Bronchial epithelial cell (primary cell): ENCODE measurements around the gene TYW1. TPM values are rescaled to one million over a fixed set of nuclear protein-coding genes. Genes with fewer than 3 reads are reported as not detected.
"Not testable (repeated sequence)": the region's sequence is repeated elsewhere in the genome, so short reads cannot be mapped to it uniquely, and the experiment has no call there.

ENCODE experiments used
- DNase-seq: peaks from one replicate; pipeline ENCODE4 v3.0.0-alpha.2; 2010; ENCODE audit warnings: low read depth
- FAIRE-seq: peaks from 2 replicates; lab custom pipeline; 2011; peaks lifted over from hg19 to GRCh38; lab: Jason Lieb, UNC
- H3K27me3 ChIP-seq: 2 replicates; pipeline ENCODE4 v1.5.1; 2011; ENCODE audit warnings: low read length; ENCODE audit not compliant: control insufficient read depth, insufficient read depth
- H3K36me3 ChIP-seq: 2 replicates; pipeline ENCODE4 v1.5.1; 2011; ENCODE audit warnings: low read length; ENCODE audit not compliant: control insufficient read depth, insufficient read depth
- H3K4me3 ChIP-seq: 2 replicates; pipeline ENCODE4 v1.5.1; 2011; ENCODE audit warnings: mild to moderate bottlenecking, low read depth, low read length, control low read depth
- total RNA-seq: library from RNA; depleted of rRNA; stranded (reverse); fragments of >200 nt; gene quantifications from 2 replicates; pipeline ENCODE4 v1.2.1, GENCODE V29; 2014
- TF ChIP-seq, protein P1 (sequence below): IDR thresholded peaks from 2 replicates; pipeline ENCODE4 v1.5.1; 2011; ENCODE audit warnings: mild to moderate bottlenecking, moderate library complexity, low read length, control low read depth, inconsistent platforms; ENCODE audit not compliant: insufficient read depth, severe bottlenecking

TYW1 gene
- total RNA-seq, 1 donor from 2014 or later = 28.4 TPM

DNA sequence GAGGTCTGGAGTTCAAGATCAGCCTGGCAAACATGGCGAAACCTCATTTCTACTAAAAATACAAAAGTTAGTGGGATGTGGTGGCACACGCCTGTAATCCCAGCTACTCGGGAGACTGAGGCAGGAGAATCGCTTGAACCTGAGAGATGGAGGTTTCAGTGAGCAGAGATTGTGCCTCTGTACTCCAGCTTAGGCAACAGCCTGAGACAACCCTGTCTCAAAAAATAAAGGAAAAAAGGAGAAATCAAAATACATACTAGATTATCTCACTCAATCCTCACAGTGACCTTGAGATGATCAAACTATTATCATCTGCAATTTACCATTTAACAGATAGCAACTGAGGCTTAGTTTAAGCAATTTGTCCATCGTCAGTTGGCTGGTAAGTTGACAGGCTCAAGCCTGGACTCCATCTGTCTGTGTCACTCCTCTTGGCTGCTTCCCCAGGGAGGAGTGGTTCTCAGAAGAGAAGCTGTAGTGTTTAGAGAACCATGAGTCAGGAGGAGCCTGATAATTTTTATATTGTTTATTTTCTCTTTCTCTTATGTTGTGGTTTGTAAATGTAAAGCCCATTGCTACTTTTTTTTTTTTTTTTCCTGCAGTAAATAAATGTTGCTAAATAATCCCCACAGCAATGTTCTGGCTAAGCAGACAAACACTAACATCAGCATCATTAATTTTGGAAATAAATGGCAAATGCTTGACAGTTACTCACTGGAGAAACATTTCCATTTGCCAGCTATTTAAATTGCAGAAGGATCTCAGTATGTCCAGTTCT lies 46.3 kb downstream of the TYW1 start:
- not testable (repeated sequence) for H3K36me3 ChIP-seq, H3K4me3 ChIP-seq, H3K27me3 ChIP-seq
- FAIRE-seq (peak; percentile 73), DNase-seq (peak; percentile 78)

DNA sequence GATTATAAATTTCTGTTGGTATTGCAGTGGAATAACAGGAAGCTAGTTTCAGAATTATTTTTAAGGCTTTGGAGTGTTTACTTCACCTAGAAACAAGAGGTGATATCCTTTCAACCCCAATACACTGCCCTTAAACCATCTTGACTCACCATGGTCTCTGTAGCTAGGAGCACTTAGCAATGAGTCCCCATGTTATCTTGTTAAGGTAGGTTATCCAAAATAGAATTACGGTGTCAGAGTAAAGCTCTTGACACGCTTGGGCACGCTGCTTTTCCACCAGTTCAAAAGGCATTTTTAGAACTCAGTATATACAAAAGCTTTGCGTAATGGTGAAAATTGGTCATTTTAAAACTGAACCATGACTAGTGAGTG lies 46.9 kb downstream of the TYW1 start:
- H3K4me3 ChIP-seq, H3K36me3 ChIP-seq, FAIRE-seq, H3K27me3 ChIP-seq: not testable (repeated sequence)
- peak; percentile 78 for DNase-seq

DNA sequence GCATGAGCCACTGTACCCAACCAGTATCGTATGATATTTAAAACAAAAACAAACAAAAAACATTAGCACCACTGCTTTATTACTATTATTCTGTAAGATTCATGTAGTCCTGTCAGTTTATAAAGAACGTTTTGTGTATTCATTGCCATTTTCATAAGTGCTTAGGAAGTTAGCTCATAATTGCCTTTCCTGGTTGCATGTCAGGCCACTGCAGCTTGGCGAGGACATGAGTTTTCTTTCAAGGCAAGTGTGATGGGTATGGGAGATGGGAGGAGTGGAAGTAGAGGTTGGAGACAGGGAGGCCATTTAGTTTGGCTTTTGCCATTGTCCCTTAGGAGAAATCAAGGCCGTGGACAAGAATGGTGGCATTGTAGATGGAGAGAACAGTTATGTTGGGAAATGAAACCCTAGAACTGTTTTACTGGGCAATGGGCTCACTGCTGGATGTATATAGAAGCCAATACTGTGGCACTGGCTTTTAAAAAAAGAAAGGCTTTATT lies 48.9 kb downstream of the TYW1 start:
- no peaks in the 10 kb centered on the region for H3K27me3 ChIP-seq
- FAIRE-seq (no peak), DNase-seq (no peak)

DNA sequence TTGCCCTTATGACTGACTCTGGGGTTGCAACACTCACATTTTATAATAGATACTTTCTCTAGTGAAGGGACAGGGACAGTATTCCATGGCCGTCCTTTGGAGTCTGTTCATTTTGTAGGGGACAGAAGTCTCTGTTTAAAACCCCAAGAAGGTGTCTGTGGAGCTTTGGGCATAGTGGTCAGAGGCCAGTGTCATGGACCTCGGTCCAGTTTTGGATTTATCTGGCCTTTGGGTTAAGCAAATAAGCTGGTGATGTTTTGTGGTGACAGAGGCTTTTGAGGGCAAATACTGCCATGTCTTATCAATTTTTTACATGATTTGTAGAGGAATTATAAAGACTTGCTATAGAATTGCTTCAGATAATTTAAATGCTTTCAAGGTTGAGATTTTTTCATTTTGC lies 50.2 kb downstream of the TYW1 start:
- not testable (repeated sequence) for H3K36me3 ChIP-seq, FAIRE-seq, DNase-seq, H3K27me3 ChIP-seq, H3K4me3 ChIP-seq

More for the DNA sequence above, 48.9 kb downstream of the TYW1 start:
- Histone ChIP-seq H3K36me3 (no peaks in the 10 kb centered on the region), H3K4me3 (no peak overlapping the region)
- TF ChIP-seq, protein P1, sequence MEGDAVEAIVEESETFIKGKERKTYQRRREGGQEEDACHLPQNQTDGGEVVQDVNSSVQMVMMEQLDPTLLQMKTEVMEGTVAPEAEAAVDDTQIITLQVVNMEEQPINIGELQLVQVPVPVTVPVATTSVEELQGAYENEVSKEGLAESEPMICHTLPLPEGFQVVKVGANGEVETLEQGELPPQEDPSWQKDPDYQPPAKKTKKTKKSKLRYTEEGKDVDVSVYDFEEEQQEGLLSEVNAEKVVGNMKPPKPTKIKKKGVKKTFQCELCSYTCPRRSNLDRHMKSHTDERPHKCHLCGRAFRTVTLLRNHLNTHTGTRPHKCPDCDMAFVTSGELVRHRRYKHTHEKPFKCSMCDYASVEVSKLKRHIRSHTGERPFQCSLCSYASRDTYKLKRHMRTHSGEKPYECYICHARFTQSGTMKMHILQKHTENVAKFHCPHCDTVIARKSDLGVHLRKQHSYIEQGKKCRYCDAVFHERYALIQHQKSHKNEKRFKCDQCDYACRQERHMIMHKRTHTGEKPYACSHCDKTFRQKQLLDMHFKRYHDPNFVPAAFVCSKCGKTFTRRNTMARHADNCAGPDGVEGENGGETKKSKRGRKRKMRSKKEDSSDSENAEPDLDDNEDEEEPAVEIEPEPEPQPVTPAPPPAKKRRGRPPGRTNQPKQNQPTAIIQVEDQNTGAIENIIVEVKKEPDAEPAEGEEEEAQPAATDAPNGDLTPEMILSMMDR = no peak

DNA sequence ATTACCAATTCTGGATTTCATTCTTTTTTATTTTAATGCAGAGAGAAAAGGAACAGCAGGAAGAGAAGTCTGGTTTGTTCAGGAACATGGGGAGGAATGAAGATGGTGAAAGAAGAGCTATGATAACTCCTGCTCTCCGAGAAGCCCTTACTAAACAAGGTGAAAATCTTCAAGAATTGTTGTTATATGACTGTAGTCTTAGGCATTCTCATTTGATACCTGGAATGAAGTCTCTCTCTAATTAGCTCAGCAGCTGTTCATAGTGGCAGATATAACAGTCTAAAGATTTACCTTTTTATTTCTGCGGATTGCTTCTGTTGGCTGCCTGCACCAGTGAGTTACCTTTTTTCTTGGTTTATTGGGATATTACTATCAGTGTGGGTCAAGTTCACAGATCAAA lies 53.3 kb downstream of the TYW1 start:
- DNase-seq, FAIRE-seq, H3K36me3 ChIP-seq, H3K4me3 ChIP-seq, H3K27me3 ChIP-seq: not testable (repeated sequence)

DNA sequence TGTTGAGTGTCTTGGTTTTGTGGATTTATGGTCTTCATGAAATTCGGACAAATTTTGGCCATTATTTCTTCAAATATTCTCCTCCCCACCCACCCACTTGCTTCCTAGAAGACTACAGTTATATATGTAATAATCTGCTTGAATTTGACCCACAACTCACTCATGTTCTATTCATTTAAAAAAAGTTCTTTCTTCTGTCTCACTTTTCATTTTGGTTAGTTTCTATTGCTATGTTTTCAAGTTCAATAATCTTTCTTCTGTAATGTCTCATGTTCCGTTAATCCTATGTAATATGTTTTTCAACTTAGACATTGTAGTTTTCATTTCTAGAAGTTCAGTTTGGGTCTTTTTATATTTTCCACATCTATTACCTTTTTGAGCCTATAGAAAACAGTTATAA lies 55.5 kb downstream of the TYW1 start:
- H3K4me3 ChIP-seq, H3K27me3 ChIP-seq, H3K36me3 ChIP-seq, FAIRE-seq, DNase-seq: not testable (repeated sequence)

DNA sequence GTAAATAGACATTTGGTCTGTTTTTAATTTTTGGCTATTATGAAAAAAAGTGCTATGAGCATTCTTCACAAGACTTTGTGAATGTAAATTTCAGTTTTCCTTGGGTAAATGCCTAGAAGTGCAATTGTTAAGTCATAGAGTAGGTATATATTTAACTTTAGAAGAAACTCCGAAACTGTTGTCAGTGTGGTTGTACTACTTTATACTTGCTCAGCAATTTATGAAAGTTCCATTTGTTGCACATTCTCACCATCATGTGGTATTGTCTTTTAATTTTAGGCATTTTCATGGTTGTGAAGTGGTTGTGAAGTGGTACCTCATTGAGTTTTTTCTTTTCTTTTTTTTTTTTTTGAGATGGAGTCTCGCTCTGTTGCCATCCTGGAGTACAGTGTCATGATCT lies 60.0 kb downstream of the TYW1 start:
- H3K36me3 ChIP-seq = no peaks in the 10 kb centered on the region

DNA sequence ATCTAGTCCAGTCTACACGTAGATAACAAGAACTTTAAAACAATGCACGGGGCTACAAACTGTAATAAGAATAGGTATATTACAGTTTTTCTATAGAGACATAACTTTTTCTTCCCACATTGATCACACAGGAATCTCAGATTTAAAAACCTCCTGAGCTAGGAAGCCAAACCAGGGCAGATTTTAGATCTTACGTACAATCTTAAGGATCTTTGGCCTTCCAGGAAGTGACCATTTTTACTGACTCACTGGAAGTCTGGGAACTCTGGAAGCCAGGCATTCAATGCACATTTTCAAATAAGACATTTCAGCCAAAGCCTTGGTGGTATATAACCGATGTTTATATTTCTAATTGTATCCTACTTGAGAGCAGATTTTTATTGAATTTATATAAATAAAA lies 64.7 kb downstream of the TYW1 start:
- FAIRE-seq, H3K36me3 ChIP-seq, H3K4me3 ChIP-seq, DNase-seq, H3K27me3 ChIP-seq: not testable (repeated sequence)

More for the DNA sequence above, 60.0 kb downstream of the TYW1 start:
- TF ChIP-seq, protein P1 = no peak
- Histone ChIP-seq H3K27me3 (no peaks in the 10 kb centered on the region), H3K4me3 (no peak overlapping the region)
- FAIRE-seq = no peak
- DNase-seq = no peak

DNA sequence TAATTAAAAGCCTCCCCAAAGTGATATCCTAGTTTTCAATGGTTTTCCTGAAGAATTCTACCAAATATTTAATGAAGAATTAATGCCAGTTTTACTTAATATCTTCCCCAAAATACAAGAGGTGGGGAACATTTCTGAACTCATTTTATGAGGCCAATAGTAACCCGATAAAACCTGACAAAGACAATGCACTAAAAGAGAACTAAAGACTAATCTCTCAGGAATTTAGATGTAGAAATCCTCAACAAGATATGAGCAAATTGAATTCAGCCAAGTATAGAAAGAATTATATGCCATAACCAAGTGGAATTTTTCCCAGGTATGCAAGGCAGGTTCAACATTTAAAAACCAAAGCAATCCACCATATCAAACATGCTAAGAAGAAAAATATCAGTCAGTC lies 66.2 kb downstream of the TYW1 start:
- not testable (repeated sequence) for FAIRE-seq, H3K27me3 ChIP-seq, H3K4me3 ChIP-seq, H3K36me3 ChIP-seq
- peak; percentile 46 for DNase-seq

DNA sequence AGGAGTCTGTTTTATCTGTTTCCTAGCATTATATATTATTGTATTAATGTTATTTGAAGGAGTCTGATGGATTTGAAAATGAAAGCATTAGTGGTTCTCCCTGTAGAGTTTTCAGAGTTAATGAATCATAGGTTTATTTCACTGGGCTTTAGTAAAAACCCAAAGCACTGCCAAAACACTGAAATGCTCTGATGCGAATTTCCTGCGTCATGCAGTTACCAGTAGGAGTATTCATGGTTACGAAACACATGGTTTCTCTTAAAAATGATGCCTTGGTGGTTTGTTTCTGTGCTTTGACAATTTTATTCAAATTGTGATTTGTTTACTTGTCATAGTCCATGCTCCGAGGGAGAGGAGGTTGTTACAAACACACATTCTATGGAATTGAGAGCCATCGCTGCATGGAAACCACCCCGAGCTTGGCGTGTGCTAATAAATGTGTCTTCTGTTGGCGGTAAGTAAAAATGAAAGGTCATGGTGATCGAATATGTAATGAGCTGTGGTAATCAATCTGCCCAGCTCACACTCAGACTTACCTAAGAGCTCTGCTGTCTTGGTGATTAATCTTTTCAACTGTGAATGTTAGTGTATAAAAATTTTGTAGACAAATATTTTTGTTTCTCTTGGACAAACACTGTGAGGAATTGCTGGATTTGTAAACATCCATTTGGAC lies 70.5 kb downstream of the TYW1 start:
- H3K36me3 ChIP-seq, DNase-seq, H3K4me3 ChIP-seq, H3K27me3 ChIP-seq, FAIRE-seq: not testable (repeated sequence)

DNA sequence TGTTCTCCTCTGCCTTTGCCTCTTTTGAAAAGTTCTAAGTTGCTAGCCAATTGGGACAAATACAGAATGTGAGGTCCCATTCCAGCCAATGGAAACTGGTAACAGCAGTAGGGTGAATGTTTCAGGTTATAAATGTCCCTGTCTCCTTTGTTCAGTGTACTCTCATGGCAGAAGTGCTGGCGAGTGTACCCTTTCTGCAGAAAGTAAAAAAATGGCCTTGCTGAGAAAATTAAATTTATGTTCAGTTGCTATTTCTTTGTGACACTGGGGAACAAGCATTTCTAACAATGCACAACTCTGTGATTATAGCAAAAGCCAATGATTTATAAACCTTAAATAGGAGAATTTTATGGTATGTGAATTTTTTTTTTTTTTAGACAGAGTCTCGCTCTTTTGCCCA lies 79.5 kb downstream of the TYW1 start:
- not testable (repeated sequence) for H3K4me3 ChIP-seq, DNase-seq, H3K27me3 ChIP-seq, FAIRE-seq, H3K36me3 ChIP-seq

DNA sequence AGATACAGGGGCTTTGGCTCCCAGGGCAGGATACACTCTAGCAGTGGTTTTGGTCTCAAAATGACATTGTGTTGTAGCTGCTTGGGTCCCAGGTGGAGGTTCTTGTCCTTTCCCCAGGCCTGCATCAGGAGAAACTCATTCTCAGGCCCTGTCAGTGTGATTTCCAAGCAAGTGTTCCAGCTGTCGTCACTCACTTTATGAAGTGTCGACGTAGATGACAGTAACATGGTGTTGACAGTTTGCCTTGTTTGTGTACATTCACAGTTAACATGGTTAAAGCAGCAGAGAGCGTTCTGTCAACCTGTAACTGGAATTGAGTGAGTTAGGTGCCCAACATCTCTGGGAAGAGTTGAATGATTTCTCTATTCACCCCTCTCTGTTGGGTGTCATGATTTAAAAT lies 86.2 kb downstream of the TYW1 start:
- H3K27me3 ChIP-seq, H3K36me3 ChIP-seq, DNase-seq, H3K4me3 ChIP-seq, FAIRE-seq: not testable (repeated sequence)
